ENCODE measurements around the gene KANSL3. TPM values are rescaled to one million over a fixed set of nuclear protein-coding genes. Genes with fewer than 3 reads are reported as not detected.

Gene KANSL3
- total RNA-seq, 1 donor = 50.3 TPM

GRCh38 chr2:96594691-96595152, 43.4 kb downstream of the KANSL3 start:
- no peak overlapping the region for H3K4me2 ChIP-seq (ENCODE audit: insufficient read depth, low read length)
- no peak for DNase-seq (ENCODE audit: insufficient read length, low spot score, missing footprints)
- H2AFZ ChIP-seq (ENCODE audit: low read length) = no peak overlapping the region
- no peaks in the 10 kb centered on the region for H3K9me3 ChIP-seq (ENCODE audit: low read depth, low read length)
- peaks cover 69% of the 10 kb centered on the region for H3K36me3 ChIP-seq (ENCODE audit: insufficient read depth, low read length)
- no peaks in the 10 kb centered on the region for H3K27me3 ChIP-seq (ENCODE audit: insufficient read depth, low read length)
- TF ChIP-seq, protein P1, sequence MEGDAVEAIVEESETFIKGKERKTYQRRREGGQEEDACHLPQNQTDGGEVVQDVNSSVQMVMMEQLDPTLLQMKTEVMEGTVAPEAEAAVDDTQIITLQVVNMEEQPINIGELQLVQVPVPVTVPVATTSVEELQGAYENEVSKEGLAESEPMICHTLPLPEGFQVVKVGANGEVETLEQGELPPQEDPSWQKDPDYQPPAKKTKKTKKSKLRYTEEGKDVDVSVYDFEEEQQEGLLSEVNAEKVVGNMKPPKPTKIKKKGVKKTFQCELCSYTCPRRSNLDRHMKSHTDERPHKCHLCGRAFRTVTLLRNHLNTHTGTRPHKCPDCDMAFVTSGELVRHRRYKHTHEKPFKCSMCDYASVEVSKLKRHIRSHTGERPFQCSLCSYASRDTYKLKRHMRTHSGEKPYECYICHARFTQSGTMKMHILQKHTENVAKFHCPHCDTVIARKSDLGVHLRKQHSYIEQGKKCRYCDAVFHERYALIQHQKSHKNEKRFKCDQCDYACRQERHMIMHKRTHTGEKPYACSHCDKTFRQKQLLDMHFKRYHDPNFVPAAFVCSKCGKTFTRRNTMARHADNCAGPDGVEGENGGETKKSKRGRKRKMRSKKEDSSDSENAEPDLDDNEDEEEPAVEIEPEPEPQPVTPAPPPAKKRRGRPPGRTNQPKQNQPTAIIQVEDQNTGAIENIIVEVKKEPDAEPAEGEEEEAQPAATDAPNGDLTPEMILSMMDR (IDR thresholded peaks at IDR 0.05; ENCODE audit: extremely low read depth, low read depth, low read length) = no peak
- H3K4me1 ChIP-seq (ENCODE audit: insufficient read depth, low read length) = peaks cover 5% of the 10 kb centered on the region
- H3K4me3 ChIP-seq (ENCODE audit: insufficient read depth, low read length) = no peak overlapping the region
- no peaks in the 10 kb centered on the region for H3K79me2 ChIP-seq (ENCODE audit: insufficient read depth, low read length)
- H3K27ac ChIP-seq (ENCODE audit: low read depth, low read length) = no peak overlapping the region
- H4K20me1 ChIP-seq (ENCODE audit: insufficient read depth, low read length) = peaks cover 3% of the 10 kb centered on the region

- peaks cover 5% of the 10 kb centered on the region for H3K4me1 ChIP-seq (ENCODE audit: insufficient read depth, low read length)
- no peak overlapping the region for H2AFZ ChIP-seq (ENCODE audit: low read length)
- no peaks in the 10 kb centered on the region for H3K9me3 ChIP-seq (ENCODE audit: low read depth, low read length)
- H4K20me1 ChIP-seq (ENCODE audit: insufficient read depth, low read length) = peaks cover 3% of the 10 kb centered on the region
- peaks cover 69% of the 10 kb centered on the region for H3K36me3 ChIP-seq (ENCODE audit: insufficient read depth, low read length)
- DNase-seq (ENCODE audit: insufficient read length, low spot score, missing footprints) = no peak
- peaks cover 1% of the 10 kb centered on the region for H3K79me2 ChIP-seq (ENCODE audit: insufficient read depth, low read length)
- TF ChIP-seq, protein P1 (IDR thresholded peaks at IDR 0.05; ENCODE audit: extremely low read depth, low read depth, low read length) = no peak
- H3K4me3 ChIP-seq (ENCODE audit: insufficient read depth, low read length) = no peak overlapping the region
- H3K27ac ChIP-seq (ENCODE audit: low read depth, low read length) = no peak overlapping the region
- H3K27me3 ChIP-seq (ENCODE audit: insufficient read depth, low read length) = no peaks in the 10 kb centered on the region
- H3K4me2 ChIP-seq (ENCODE audit: insufficient read depth, low read length) = no peak overlapping the region
These were observed 43.8 kb downstream of the KANSL3 start for GRCh38 chr2:96594282-96594681.

GRCh38 chr2:96591494-96591893, 46.6 kb downstream of the KANSL3 start:
- peaks cover 2% of the 10 kb centered on the region for H3K79me2 ChIP-seq (ENCODE audit: insufficient read depth, low read length)
- H2AFZ ChIP-seq (ENCODE audit: low read length) = no peak overlapping the region
- peaks cover 5% of the 10 kb centered on the region for H3K4me1 ChIP-seq (ENCODE audit: insufficient read depth, low read length)
- H3K4me2 ChIP-seq (ENCODE audit: insufficient read depth, low read length) = no peak overlapping the region
- no peaks in the 10 kb centered on the region for H3K27me3 ChIP-seq (ENCODE audit: insufficient read depth, low read length)
- H3K4me3 ChIP-seq (ENCODE audit: insufficient read depth, low read length) = no peak overlapping the region
- H3K27ac ChIP-seq (ENCODE audit: low read depth, low read length) = no peak overlapping the region
- H3K36me3 ChIP-seq (ENCODE audit: insufficient read depth, low read length) = peaks cover 46% of the 10 kb centered on the region
- TF ChIP-seq, protein P1 (IDR thresholded peaks at IDR 0.05; ENCODE audit: extremely low read depth, low read depth, low read length) = no peak
- H4K20me1 ChIP-seq (ENCODE audit: insufficient read depth, low read length) = peaks cover 3% of the 10 kb centered on the region
- no peaks in the 10 kb centered on the region for H3K9me3 ChIP-seq (ENCODE audit: low read depth, low read length)
- DNase-seq (ENCODE audit: insufficient read length, low spot score, missing footprints) = no peak

- H3K27me3 ChIP-seq (ENCODE audit: insufficient read depth, low read length) = no peaks in the 10 kb centered on the region
- H3K79me2 ChIP-seq (ENCODE audit: insufficient read depth, low read length) = peaks cover 2% of the 10 kb centered on the region
- peaks cover 3% of the 10 kb centered on the region for H4K20me1 ChIP-seq (ENCODE audit: insufficient read depth, low read length)
- DNase-seq (ENCODE audit: insufficient read length, low spot score, missing footprints) = peak; percentile 38
- H3K4me1 ChIP-seq (ENCODE audit: insufficient read depth, low read length) = peaks cover 5% of the 10 kb centered on the region
- no peak overlapping the region for H2AFZ ChIP-seq (ENCODE audit: low read length)
- TF ChIP-seq, protein P1 (IDR thresholded peaks at IDR 0.05; ENCODE audit: extremely low read depth, low read depth, low read length) = no peak
- no peak overlapping the region for H3K27ac ChIP-seq (ENCODE audit: low read depth, low read length)
- no peak overlapping the region for H3K4me2 ChIP-seq (ENCODE audit: insufficient read depth, low read length)
- H3K36me3 ChIP-seq (ENCODE audit: insufficient read depth, low read length) = peaks cover 42% of the 10 kb centered on the region
- no peaks in the 10 kb centered on the region for H3K9me3 ChIP-seq (ENCODE audit: low read depth, low read length)
- H3K4me3 ChIP-seq (ENCODE audit: insufficient read depth, low read length) = no peak overlapping the region
These were observed 47.1 kb downstream of the KANSL3 start for GRCh38 chr2:96591054-96591453.

Measured in osteoblast (primary cell).